ENCODE data around the gene B9D1.

The B9D1 gene

GRCh38 chr17:19296786-19297778 is 65.4 kb downstream of the B9D1 start:
- DNase-seq, result no peak

- DNase-seq, result no peak
Observed at GRCh38 chr17:19295473-19296135, 66.9 kb downstream of the B9D1 start.

- no peak for DNase-seq
Observed at GRCh38 chr17:19294443-19294842, 68.1 kb downstream of the B9D1 start.

Data from NCI-H1930 (cell line).